MCF 10A (cell line): Measurements from ENCODE around the gene IL36RN. TPM values are rescaled to one million over a fixed set of nuclear protein-coding genes. Genes with fewer than 3 reads are reported as not detected.
A peak's percentile ranks its signal among the peaks of the same experiment; 100 is the strongest.

ENCODE experiments used
- BruUV-seq: library from RNA; stranded (reverse); fragments of 400-500 nt; replicated peaks from 2 replicates; lab custom pipeline; 2021; lab: Mats Ljungman, UMichigan
- CTCF ChIA-PET: fragments of 300-600 bp; sonication (Branson Sonifier 250); formaldehyde crosslinking; extraction: SDS; loops from one replicate; lab custom pipeline; 2021; ENCODE audit warnings: antibody characterized with exemption, inconsistent platforms; lab: Yijun Ruan, JAX
- POLR2A ChIA-PET: fragments of 300-600, 350-650 bp; sonication (Branson Sonifier 250); formaldehyde crosslinking; extraction: SDS; loops from one replicate; lab custom pipeline; 2020; ENCODE audit warnings: antibody characterized with exemption, inconsistent platforms; lab: Yijun Ruan, JAX
- DNase-seq: peaks from one replicate; pipeline ENCODE4 v3.0.0-alpha.2; 2018; ENCODE audit not compliant: unreplicated experiment
- H3K27ac Mint-ChIP-seq: one replicate; pipeline ENCODE4 v1.8.0; 2022; ENCODE audit warnings: mild to moderate bottlenecking, low read depth, mixed read lengths; ENCODE audit not compliant: unreplicated experiment
- H3K27me3 Mint-ChIP-seq: one replicate; pipeline ENCODE4 v1.8.0; 2022; ENCODE audit warnings: mixed read lengths; ENCODE audit not compliant: insufficient read depth, unreplicated experiment
- H3K36me3 Mint-ChIP-seq: one replicate; pipeline ENCODE4 v1.8.0; 2022; ENCODE audit warnings: mild to moderate bottlenecking, moderate library complexity, mixed read lengths; ENCODE audit not compliant: insufficient read depth, unreplicated experiment
- H3K4me1 Mint-ChIP-seq: one replicate; pipeline ENCODE4 v1.8.0; 2022; ENCODE audit warnings: mixed read lengths; ENCODE audit not compliant: insufficient read depth, unreplicated experiment
- H3K4me3 Mint-ChIP-seq: one replicate; pipeline ENCODE4 v1.8.0; 2022; ENCODE audit warnings: mild to moderate bottlenecking, moderate library complexity, mixed read lengths; ENCODE audit not compliant: unreplicated experiment
- H3K9me3 Mint-ChIP-seq: one replicate; pipeline ENCODE4 v1.8.0; 2022; ENCODE audit warnings: mixed read lengths; ENCODE audit not compliant: unreplicated experiment
- intact Hi-C: fragments of 100-400 bp; cut with micrococcal nuclease; formaldehyde crosslinking; loops from 2 replicates; pipeline ENCODE4 v1.14.1; 2022
- total RNA-seq: library from RNA; stranded (reverse); gene quantifications from 2 replicates; pipeline ENCODE4 v1.2.3, GENCODE V29; 2022
- TF ChIP-seq, protein P1 (sequence below): fragments of 200-600 bp; IDR thresholded peaks from one replicate; pipeline ENCODE4 v1.8.0; 2022; ENCODE audit warnings: antibody characterized with exemption, mild to moderate bottlenecking; ENCODE audit not compliant: unreplicated experiment

IL36RN gene
- total RNA-seq, 1 experiment from 2014 or later: not detected

DNA sequence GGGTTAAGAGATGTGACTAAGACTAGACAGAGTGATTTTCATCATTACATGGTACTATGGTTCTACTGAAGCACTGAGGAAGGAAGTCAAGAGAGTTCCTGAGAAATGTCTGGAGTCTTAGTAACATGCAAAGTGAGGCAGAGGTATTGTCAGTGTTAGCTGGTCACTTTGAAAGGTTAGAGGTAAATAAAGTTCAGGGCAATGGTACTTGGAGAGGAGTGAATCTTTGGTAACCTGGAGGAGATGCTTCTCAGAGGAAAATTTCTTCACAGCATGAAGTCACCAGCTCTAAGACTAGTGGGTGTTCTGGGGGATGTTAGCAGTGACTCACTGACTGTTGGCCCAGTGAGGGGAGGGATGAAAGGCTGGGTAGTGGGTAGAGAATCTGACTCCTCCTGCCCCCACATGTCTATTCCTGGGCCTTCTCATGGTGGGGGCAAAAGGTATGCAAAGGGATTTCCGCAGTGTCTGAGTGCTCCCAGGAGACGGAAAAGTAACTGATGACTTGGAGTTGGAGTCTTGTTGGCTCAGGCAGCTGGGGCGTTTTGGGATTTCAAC lies 45.1 kb downstream of the IL36RN start:
- BruUV-seq: no TSS peak
- ChIA-PET POLR2A (interaction anchor here (1.0 to 1.3 kb wide), 2 partner anchors 10 to 14 kb away, joined by 3 to 5 read pairs; no protein-coding TSS in a partner anchor), CTCF (interaction anchor here (0.7 to 1.5 kb wide), 2 partner anchors 16 to 34 kb away, joined by 4 to 6 read pairs; no protein-coding TSS in a partner anchor)
- H3K27me3 Mint-ChIP-seq: no peaks in the 10 kb centered on the region
- DNase-seq: no peak
- intact Hi-C loops: no loop called here
- no peak overlapping the region for H3K4me3 Mint-ChIP-seq
- no peak overlapping the region for H3K27ac Mint-ChIP-seq
- TF ChIP-seq, protein P1, sequence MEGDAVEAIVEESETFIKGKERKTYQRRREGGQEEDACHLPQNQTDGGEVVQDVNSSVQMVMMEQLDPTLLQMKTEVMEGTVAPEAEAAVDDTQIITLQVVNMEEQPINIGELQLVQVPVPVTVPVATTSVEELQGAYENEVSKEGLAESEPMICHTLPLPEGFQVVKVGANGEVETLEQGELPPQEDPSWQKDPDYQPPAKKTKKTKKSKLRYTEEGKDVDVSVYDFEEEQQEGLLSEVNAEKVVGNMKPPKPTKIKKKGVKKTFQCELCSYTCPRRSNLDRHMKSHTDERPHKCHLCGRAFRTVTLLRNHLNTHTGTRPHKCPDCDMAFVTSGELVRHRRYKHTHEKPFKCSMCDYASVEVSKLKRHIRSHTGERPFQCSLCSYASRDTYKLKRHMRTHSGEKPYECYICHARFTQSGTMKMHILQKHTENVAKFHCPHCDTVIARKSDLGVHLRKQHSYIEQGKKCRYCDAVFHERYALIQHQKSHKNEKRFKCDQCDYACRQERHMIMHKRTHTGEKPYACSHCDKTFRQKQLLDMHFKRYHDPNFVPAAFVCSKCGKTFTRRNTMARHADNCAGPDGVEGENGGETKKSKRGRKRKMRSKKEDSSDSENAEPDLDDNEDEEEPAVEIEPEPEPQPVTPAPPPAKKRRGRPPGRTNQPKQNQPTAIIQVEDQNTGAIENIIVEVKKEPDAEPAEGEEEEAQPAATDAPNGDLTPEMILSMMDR: no peak
- H3K4me1 Mint-ChIP-seq: peaks cover 5% of the 10 kb centered on the region
- no peaks in the 10 kb centered on the region for H3K36me3 Mint-ChIP-seq
- peaks cover 7% of the 10 kb centered on the region for H3K9me3 Mint-ChIP-seq

DNA sequence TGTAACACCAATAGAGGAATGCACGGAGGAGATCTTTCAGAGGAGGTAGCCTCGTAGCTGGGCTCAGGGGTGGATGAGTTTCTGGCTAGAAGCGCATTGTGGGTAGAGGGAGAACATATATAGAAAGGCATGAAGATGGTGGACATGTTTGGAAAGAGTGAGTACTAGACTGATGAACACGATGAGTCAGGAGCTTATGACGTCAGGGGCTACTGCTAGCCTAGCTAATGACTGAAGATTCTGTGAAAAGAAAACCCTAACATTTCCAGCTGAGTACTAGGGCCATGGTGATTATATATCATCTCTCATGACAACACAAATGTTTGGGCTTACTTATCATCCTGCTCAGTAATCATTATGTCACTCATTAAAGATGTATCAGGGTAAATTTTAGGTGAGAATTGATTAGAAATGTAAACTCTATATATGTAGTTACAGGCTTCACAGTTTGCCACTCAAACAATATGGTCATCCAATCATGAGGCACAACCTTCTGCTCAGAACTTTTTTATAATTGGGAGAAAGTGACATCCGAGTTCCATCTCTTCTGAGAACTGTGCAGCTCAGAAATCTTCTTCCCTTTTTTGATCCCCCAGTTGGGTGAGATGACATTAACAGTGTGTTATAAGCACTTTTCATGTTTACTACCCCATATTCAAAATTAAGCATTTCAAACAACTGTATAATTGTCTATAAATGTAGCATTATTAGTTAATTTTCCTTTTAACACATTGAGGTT lies 46.2 kb downstream of the IL36RN start:
- TF ChIP-seq, protein P1: no peak
- DNase-seq: peak; percentile 47
- intact Hi-C loops: no loop called here
- Mint-ChIP-seq H3K4me1 (peaks cover 5% of the 10 kb centered on the region), H3K9me3 (peaks cover 7% of the 10 kb centered on the region), H3K36me3 (no peaks in the 10 kb centered on the region), H3K4me3 (no peak overlapping the region), H3K27me3 (no peaks in the 10 kb centered on the region), H3K27ac (no peak overlapping the region)
- ChIA-PET CTCF (interaction anchor here (0.7 to 1.5 kb wide), 4 partner anchors 17 to 33 kb away, joined by 3 to 6 read pairs (median 4); no protein-coding TSS in a partner anchor), POLR2A (interaction anchor here (0.6 to 1.3 kb wide), 3 partner anchors 9 to 156 kb away, joined by 3 to 5 read pairs (median 3); no protein-coding TSS in a partner anchor)
- BruUV-seq: no TSS peak

DNA sequence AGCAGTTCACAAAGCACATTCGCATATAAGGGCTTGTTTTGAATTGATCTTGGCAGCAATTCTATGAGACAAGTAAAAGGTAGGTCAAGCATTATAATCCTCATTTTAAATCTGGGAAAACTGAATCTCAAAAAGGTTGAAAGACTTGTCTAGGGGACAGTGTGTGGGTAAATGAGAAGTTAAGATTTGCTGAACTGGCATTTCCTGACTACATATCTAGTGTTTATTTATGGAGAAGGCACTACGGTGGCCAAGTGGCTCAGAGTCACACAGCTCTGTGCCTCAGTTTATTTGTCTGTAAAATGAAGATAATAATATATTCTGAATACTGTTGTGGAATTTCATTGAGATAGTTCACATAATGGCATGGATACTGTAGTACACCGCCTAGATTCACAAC lies 52.1 kb downstream of the IL36RN start:
- no TSS peak for BruUV-seq
- H3K9me3 Mint-ChIP-seq: no peaks in the 10 kb centered on the region
- no peak overlapping the region for H3K4me3 Mint-ChIP-seq
- no peak overlapping the region for H3K27ac Mint-ChIP-seq
- no peaks in the 10 kb centered on the region for H3K4me1 Mint-ChIP-seq
- H3K27me3 Mint-ChIP-seq: no peaks in the 10 kb centered on the region
- intact Hi-C loops: no loop called here
- TF ChIP-seq, protein P1: no peak
- POLR2A ChIA-PET: no interaction called here
- no peaks in the 10 kb centered on the region for H3K36me3 Mint-ChIP-seq
- no peak for DNase-seq
- CTCF ChIA-PET: interaction anchor here (1.0 kb wide), 1 partner anchor 25 kb away, joined by 3 read pairs; no protein-coding TSS in a partner anchor

DNA sequence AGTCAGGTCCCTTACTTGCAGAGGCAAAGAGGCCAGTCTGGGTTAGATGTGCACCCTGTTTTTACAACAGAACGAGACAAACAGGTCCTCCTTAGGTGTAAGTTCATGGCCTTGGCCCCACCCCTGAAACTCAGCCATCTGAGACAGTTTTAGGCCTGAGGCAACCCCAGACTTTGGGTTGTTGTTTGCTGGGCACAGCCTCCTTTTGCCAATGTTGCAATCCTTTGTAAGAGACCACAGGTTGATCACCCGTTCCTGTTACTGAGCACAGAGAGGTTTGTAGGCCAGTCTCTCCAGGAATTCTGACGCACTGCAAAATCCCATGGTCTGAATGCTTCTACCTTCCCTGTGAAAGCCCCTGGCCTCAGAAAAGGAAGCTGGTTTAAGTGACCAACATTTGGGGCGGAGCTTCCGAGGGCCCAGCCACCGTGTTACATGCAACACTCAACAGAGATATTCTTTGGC lies 52.9 kb downstream of the IL36RN start:
- no TSS peak for BruUV-seq
- H3K4me1 Mint-ChIP-seq: no peaks in the 10 kb centered on the region
- intact Hi-C loops: no loop called here
- CTCF ChIA-PET: interaction anchor here (0.6 to 1.0 kb wide), 2 partner anchors 26 to 1279 kb away, joined by 3 read pairs; no protein-coding TSS in a partner anchor
- TF ChIP-seq, protein P1: no peak
- H3K9me3 Mint-ChIP-seq: no peaks in the 10 kb centered on the region
- no peak for DNase-seq
- POLR2A ChIA-PET: no interaction called here
- no peaks in the 10 kb centered on the region for H3K27me3 Mint-ChIP-seq
- no peaks in the 10 kb centered on the region for H3K36me3 Mint-ChIP-seq
- H3K4me3 Mint-ChIP-seq: no peak overlapping the region
- no peak overlapping the region for H3K27ac Mint-ChIP-seq
